K562 (cell line): ENCODE data around the gene CCDC15. TPM values are rescaled to one million over a fixed set of nuclear protein-coding genes. Genes with fewer than 3 reads are reported as not detected.
A peak's percentile ranks its signal among the peaks of the same experiment; 100 is the strongest.

Experiments
- CBFA2T3 ChIP-seq: fragments of 450-650 bp; IDR thresholded peaks from 2 replicates; pipeline ENCODE4 v1.6.1; 2017
- CEBPB ChIP-seq: fragments of 450-650 bp; IDR thresholded peaks from 2 replicates; pipeline ENCODE4 v1.6.1; 2016; ENCODE audit warnings: missing genetic modification characterization, missing compliant biosample characterization
- CTCFL ChIP-seq: IDR thresholded peaks from 2 replicates; pipeline ENCODE4 v1.6.1; 2011; ENCODE audit warnings: borderline replicate concordance, low read depth, mild to moderate bottlenecking, moderate library complexity, low read length; ENCODE audit not compliant: insufficient read depth, poor library complexity, severe bottlenecking
- DDX20 ChIP-seq: fragments of 450-650 bp; IDR thresholded peaks from 2 replicates; pipeline ENCODE4 v1.6.1; 2016; ENCODE audit warnings: missing genetic modification characterization, low read depth, mild to moderate bottlenecking, missing compliant biosample characterization, moderate library complexity
- FOXA1 ChIP-seq: fragments of 450-650 bp; IDR thresholded peaks from 2 replicates; pipeline ENCODE4 v1.6.1; 2016; ENCODE audit warnings: mild to moderate bottlenecking, borderline replicate concordance
- FOXK1 ChIP-seq: sonication (generic); formaldehyde crosslinking; IDR thresholded peaks from 2 replicates; pipeline ENCODE4 v1.8.0; 2022; ENCODE audit warnings: missing genetic modification reagents, mild to moderate bottlenecking, borderline replicate concordance
- GTF2A2 ChIP-seq: IDR thresholded peaks from 2 replicates; pipeline ENCODE4 v1.6.1; 2016; ENCODE audit warnings: mild to moderate bottlenecking, missing genetic modification characterization, missing compliant biosample characterization
- HDGF ChIP-seq: fragments of 450-650 bp; IDR thresholded peaks from 2 replicates; pipeline ENCODE4 v1.6.1; 2016
- HIVEP1 ChIP-seq: fragments of 250-450 bp; sonication (Bioruptor Pico); IDR thresholded peaks from 2 replicates; pipeline ENCODE4 v1.4.0; 2020; ENCODE audit warnings: mild to moderate bottlenecking
- HLTF ChIP-seq: fragments of 450-650 bp; IDR thresholded peaks from 2 replicates; pipeline ENCODE4 v1.6.1; 2016
- KDM5B ChIP-seq: fragments of 200-600 bp; sonication (generic); IDR thresholded peaks from 2 replicates; pipeline ENCODE4 v1.6.1; 2012; ENCODE audit warnings: low read depth, mild to moderate bottlenecking, moderate library complexity, low read length, control low read depth, inconsistent platforms; ENCODE audit not compliant: insufficient replicate concordance
- KLF1 ChIP-seq: fragments of 450-650 bp; IDR thresholded peaks from 2 replicates; pipeline ENCODE4 v1.6.1; 2016; ENCODE audit warnings: missing genetic modification characterization, missing compliant biosample characterization
- MCM2 ChIP-seq: fragments of 450-650 bp; IDR thresholded peaks from 2 replicates; pipeline ENCODE4 v1.6.1; 2017; ENCODE audit warnings: low read depth, mild to moderate bottlenecking
- MCM3 ChIP-seq: fragments of 450-650 bp; IDR thresholded peaks from 2 replicates; pipeline ENCODE4 v1.6.1; 2016
- MEF2A ChIP-seq: IDR thresholded peaks from 2 replicates; pipeline ENCODE4 v1.6.1; 2011; ENCODE audit warnings: low read depth, mild to moderate bottlenecking, low read length, moderate library complexity; ENCODE audit not compliant: control insufficient read depth
- NBN ChIP-seq: fragments of 450-650 bp; IDR thresholded peaks from 2 replicates; pipeline ENCODE4 v1.6.1; 2016; ENCODE audit warnings: low read depth, mild to moderate bottlenecking
- NUFIP1 ChIP-seq: fragments of 450-650 bp; IDR thresholded peaks from 2 replicates; pipeline ENCODE4 v1.6.1; 2018; ENCODE audit not compliant: partially characterized antibody
- OTX1 ChIP-seq: fragments of 450-650 bp; formaldehyde crosslinking; IDR thresholded peaks from 2 replicates; pipeline ENCODE4 v1.4.0; 2022; ENCODE audit warnings: mild to moderate bottlenecking
- POLR2A ChIP-seq: fragments of 450-650 bp; conservative IDR thresholded peaks from 2 replicates; pipeline ENCODE4 v1.6.1; 2016
- RAD21 ChIP-seq, 2 experiments: fragments of 250-450 bp in 1 of 2; fragments of 450-650 bp in 1 of 2; sonication (Bioruptor Pico) in 1 of 2; formaldehyde crosslinking in 1 of 2; IDR thresholded peaks in 1 of 2; conservative IDR thresholded peaks in 1 of 2; 2 replicates each; pipeline versions ENCODE4 v1.4.0 to v1.8.0; 2020 to 2022; ENCODE audit warnings: mild to moderate bottlenecking in 2 of 2, moderate library complexity in 1 of 2
- RB1 ChIP-seq: fragments of 450-650 bp; IDR thresholded peaks from 2 replicates; pipeline ENCODE4 v1.6.1; 2017; ENCODE audit warnings: low read depth, mild to moderate bottlenecking
- SIX5 ChIP-seq, 2 experiments: IDR thresholded peaks; 2 replicates each; pipeline ENCODE4 v1.6.1; 2011; ENCODE audit warnings: low read length in 2 of 2, borderline replicate concordance in 1 of 2, low read depth in 1 of 2, mild to moderate bottlenecking in 1 of 2, moderate library complexity in 1 of 2; ENCODE audit not compliant: insufficient read depth in 1 of 2
- YBX1 ChIP-seq: fragments of 450-650 bp; IDR thresholded peaks from 2 replicates; pipeline ENCODE4 v1.7.1; 2016; ENCODE audit warnings: mild to moderate bottlenecking
- ZBTB8A ChIP-seq: fragments of 450-650 bp; IDR thresholded peaks from 2 replicates; pipeline ENCODE4 v1.6.1; 2018; ENCODE audit warnings: mild to moderate bottlenecking, moderate library complexity; ENCODE audit not compliant: partially characterized antibody
- ZNF197 ChIP-seq: fragments of 200-800 bp; sonication (Bioruptor generic); IDR thresholded peaks from 2 replicates; pipeline ENCODE4 v1.6.1; 2016; ENCODE audit warnings: low read depth, missing genetic modification characterization, missing compliant biosample characterization
- ZNF217 ChIP-seq: sonication (generic); formaldehyde crosslinking; IDR thresholded peaks from 2 replicates; pipeline ENCODE4 v1.8.0; 2022; ENCODE audit warnings: mild to moderate bottlenecking, missing genetic modification reagents
- ZNF232 ChIP-seq: sonication (generic); formaldehyde crosslinking; IDR thresholded peaks from 2 replicates; pipeline ENCODE4 v1.8.0; 2022; ENCODE audit warnings: mild to moderate bottlenecking, missing genetic modification reagents
- ZNF408 ChIP-seq: fragments of 250-450 bp; sonication (Bioruptor Pico); IDR thresholded peaks from 2 replicates; pipeline ENCODE4 v1.4.0; 2020; ENCODE audit warnings: low read depth, mild to moderate bottlenecking, moderate library complexity
- ZNF449 ChIP-seq: fragments of 250-450 bp; sonication (Bioruptor Pico); IDR thresholded peaks from 2 replicates; pipeline ENCODE4 v1.8.0; 2022; ENCODE audit warnings: moderate library complexity, mild to moderate bottlenecking, inconsistent platforms
- ZNF77 ChIP-seq: fragments of 250-450 bp; sonication (Bioruptor Pico); IDR thresholded peaks from 2 replicates; pipeline ENCODE4 v1.5.0; 2020
- polyA plus RNA-seq, 8 experiments: library from polyadenylated mRNA; depleted of rRNA in 4 of 8; stranded (reverse) in 5 of 8; unstranded in 3 of 8; fragments of >200 nt; fragmentation: Nextera tagmentation in 2 of 8; fragmentation: Illumina TruSeq in 1 of 8; extraction: Ambion mirVana in 2 of 8; extraction: Trizol in 1 of 8; gene quantifications; 2 replicates each; pipeline versions ENCODE4 v1.2.1 to v1.2.3, GENCODE V29; 2011 to 2014; ENCODE audit warnings: inconsistent platforms in 1 of 8, missing spikeins in 1 of 8
- total RNA-seq, 7 experiments: library from RNA; depleted of rRNA in 6 of 7; stranded (reverse); fragments of >200 nt in 6 of 7; fragmentation: Illumina TruSeq in 2 of 7; extraction: Trizol in 2 of 7; gene quantifications; 2 replicates each; pipeline versions ENCODE4 v1.2.1 to v1.2.3, GENCODE V29; 2011 to 2021; ENCODE audit warnings: low replicate concordance in 1 of 7

Gene CCDC15
- total and polyA plus RNA-seq, 9 of the 15 experiments (the other 6 are each of a cell fraction or from before 2014, with no cell fraction given): 1.9 to 9.2 (median 3.9) TPM

GRCh38 chr11:125074511-125075241, 120.7 kb downstream of the CCDC15 start (continued):
- TF ChIP-seq HIVEP1 (no peak), CTCFL (no peak), RB1 (no peak), ZNF408 (CRISPR knock-in tag) (no peak), HLTF (no peak), FOXK1 (CRISPR knock-in tag) (no peak), GTF2A2 (no peak), MCM3 (no peak), MCM2 (no peak), ZNF449 (CRISPR knock-in tag) (peak; percentile 58; the same call in 1 of the 2 replicates), NUFIP1 (no peak), ZNF197 (CRISPR knock-in tag) (no peak), RAD21 (CRISPR knock-in tag; conservative IDR thresholded peaks at IDR 0.05 in 1 of 2, IDR thresholded peaks at IDR 0.05 in 1 of 2) (no peak), POLR2A (0 out of 2 replicates have a peak, but pooled peaks have one; percentile 44), ZBTB8A (no peak), FOXA1 (no peak), CBFA2T3 (peak; percentile 91), KDM5B (no peak), ZNF232 (CRISPR knock-in tag) (no peak), ZNF217 (CRISPR knock-in tag) (no peak), SIX5 (IDR thresholded peaks at IDR 0.05; ENCODE audit: borderline replicate concordance in 1 of 2, insufficient read depth in 1 of 2, low read depth in 1 of 2, low read length in 2 of 2) (no peak), YBX1 (no peak), MEF2A (no peak), OTX1 (CRISPR knock-in tag) (no peak), CEBPB (tag) (peak; percentile 88), DDX20 (tag) (no peak), KLF1 (tag) (peak; percentile 42; the same call in 1 of the 2 replicates), NBN (no peak), ZNF77 (CRISPR knock-in tag) (no peak), HDGF (no peak)
